Testis (tissue), 3 donors: ENCODE results near the gene DPYD. TPM values are rescaled to one million over a fixed set of nuclear protein-coding genes. Genes with fewer than 3 reads are reported as not detected.
"Not testable (repeated sequence)": the region's sequence is repeated elsewhere in the genome, so short reads cannot be mapped to it uniquely, and the experiment has no call there.

Experiments
- DNase-seq: peaks from one replicate; pipeline ENCODE4 v3.0.0-alpha.2; 2019
- H3K27ac ChIP-seq, 2 donors: fragments of 200-600 bp; sonication (generic); one replicate each; pipeline ENCODE4 v1.5.1; 2019
- H3K27me3 ChIP-seq: fragments of 200-600 bp; sonication (generic); one replicate; pipeline ENCODE4 v1.5.1; 2019
- H3K36me3 ChIP-seq: fragments of 200-600 bp; sonication (generic); one replicate; pipeline ENCODE4 v1.5.1; 2017; ENCODE audit warnings: low read depth; ENCODE audit errors: missing control alignments
- H3K4me1 ChIP-seq: fragments of 200-600 bp; sonication (generic); one replicate; pipeline ENCODE4 v1.5.1; 2019
- H3K4me3 ChIP-seq, 2 donors: fragments of 200-600 bp; sonication (generic); one replicate each; pipeline ENCODE4 v1.5.1; 2017 to 2019
- H3K9me3 ChIP-seq: fragments of 200-600 bp; sonication (generic); one replicate; pipeline ENCODE4 v1.5.1; 2017
- CTCF ChIP-seq, 3 experiments: fragments of 450-650 bp in 2 of 3; fragments of 200-600 bp in 1 of 3; sonication (generic) in 1 of 3; IDR thresholded peaks; one replicate each; pipeline ENCODE4 v1.5.1; 2016 to 2019; ENCODE audit warnings: antibody characterized with exemption in 3 of 3, mild to moderate bottlenecking in 2 of 3, moderate library complexity in 1 of 3
- POLR2A ChIP-seq: fragments of 450-650 bp; IDR thresholded peaks from one replicate; pipeline ENCODE4 v1.6.1; 2017; ENCODE audit warnings: antibody characterized with exemption, mild to moderate bottlenecking, moderate library complexity
- WGBS, 2 donors: methylation state at CpG; one replicate each; pipeline ENCODE4 v1.1.5; 2018; 5-methylcytosine and 5-hydroxymethylcytosine counted together
- intact Hi-C: fragments of 100-400 bp; cut with DNase I; formaldehyde crosslinking; loops from one replicate; pipeline ENCODE4 v1.15.1; 2023; ENCODE audit warnings: low total_unique reads
- polyA plus RNA-seq: library from polyadenylated mRNA; stranded (reverse); fragments of 350-450 nt; fragmentation: Illumina TruSeq; extraction: RNeasy Lipid Tissue Mini Kit (QIAGEN cat#74804); gene quantifications from one replicate; pipeline ENCODE4 v1.2.3, GENCODE V29; 2014; ENCODE audit warnings: low read depth, low replicate concordance; ENCODE audit not compliant: insufficient read depth
- total RNA-seq, 2 donors: library from RNA; depleted of rRNA; stranded (reverse); fragments of >200 nt; gene quantifications; one replicate each; pipeline ENCODE4 v1.2.3, GENCODE V29; 2016

DPYD gene
- total and polyA plus RNA-seq, 3 donors from 2014 or later: 6.7 to 14.7 (median 11.5) TPM

GRCh38 chr1:97238816-97239215, 682.0 kb downstream of the DPYD start:
- Histone ChIP-seq H3K9me3 (no peaks in the 10 kb centered on the region), H3K4me3 (no peak overlapping the region), H3K36me3 (no peaks in the 10 kb centered on the region), H3K27me3 (no peaks in the 10 kb centered on the region), H3K27ac (no peak overlapping the region), H3K4me1 (no peaks in the 10 kb centered on the region)
- intact Hi-C loops: no loop called here
- 80 to 87% methylated on average over 3 of the region's 3 CpGs for WGBS, 2 donors
- TF ChIP-seq CTCF (IDR thresholded peaks at IDR 0.05) (no peak), POLR2A (no peak)
- no peak for DNase-seq

- WGBS, 2 donors: 90 to 91% methylated on average over 2 of the region's 2 CpGs
Observed at GRCh38 chr1:97231354-97231753, 689.5 kb downstream of the DPYD start.

GRCh38 chr1:97212671-97213070, 708.2 kb downstream of the DPYD start:
- no peak for DNase-seq
- no peak overlapping the region for H3K27ac ChIP-seq
- H3K36me3 ChIP-seq: no peaks in the 10 kb centered on the region
- intact Hi-C loops: no loop called here
- TF ChIP-seq POLR2A (no peak), CTCF (IDR thresholded peaks at IDR 0.05) (no peak)
- H3K27me3 ChIP-seq: no peaks in the 10 kb centered on the region
- 87 to 93% methylated on average over 2 of the region's 2 CpGs for WGBS, 2 donors
- no peak overlapping the region for H3K4me3 ChIP-seq
- H3K9me3 ChIP-seq: no peaks in the 10 kb centered on the region
- no peaks in the 10 kb centered on the region for H3K4me1 ChIP-seq

More at GRCh38 chr1:97231354-97231753, 689.5 kb downstream of the DPYD start:
- H3K36me3 ChIP-seq, DNase-seq, H3K27me3 ChIP-seq, H3K4me1 ChIP-seq, H3K27ac ChIP-seq, H3K9me3 ChIP-seq, intact Hi-C loops, H3K4me3 ChIP-seq: not testable (repeated sequence)

- Histone ChIP-seq H3K4me3 (no peak overlapping the region), H3K4me1 (no peaks in the 10 kb centered on the region), H3K9me3 (no peaks in the 10 kb centered on the region), H3K36me3 (no peaks in the 10 kb centered on the region), H3K27me3 (no peaks in the 10 kb centered on the region), H3K27ac (no peak overlapping the region)
- intact Hi-C loops: no loop called here
- WGBS, 2 donors: 85 to 88% methylated on average over 1 of the region's 1 CpG
- TF ChIP-seq CTCF (IDR thresholded peaks at IDR 0.05): no peak
- no peak for TF ChIP-seq POLR2A
- DNase-seq: no peak
Observed at GRCh38 chr1:97210307-97210706, 710.5 kb downstream of the DPYD start.

- no peak for DNase-seq
- Histone ChIP-seq H3K27ac (no peak overlapping the region), H3K9me3 (no peaks in the 10 kb centered on the region), H3K4me1 (no peaks in the 10 kb centered on the region), H3K4me3 (no peak overlapping the region), H3K27me3 (no peaks in the 10 kb centered on the region), H3K36me3 (no peaks in the 10 kb centered on the region)
- intact Hi-C loops: no loop called here
- no peak for TF ChIP-seq POLR2A
- TF ChIP-seq CTCF (IDR thresholded peaks at IDR 0.05): no peak
- 93 to 96% methylated on average over 3 of the region's 3 CpGs for WGBS, 2 donors
Observed at GRCh38 chr1:97209381-97209957, 711.4 kb downstream of the DPYD start.
